Fibroblast of lung (primary cell): ENCODE data around the gene FRMD4A.

Experiments used
- EZH2 ChIP-seq: IDR thresholded peaks from 2 replicates; pipeline ENCODE4 v1.5.1; 2012; ENCODE audit warnings: low read length, control low read depth, mild to moderate bottlenecking; ENCODE audit errors: missing control alignments
- TF ChIP-seq, protein P1 (sequence below), 2 donors: IDR thresholded peaks in 1 of 2; conservative IDR thresholded peaks in 1 of 2; 1 replicate in 1 of 2; 2 replicates in 1 of 2; pipeline ENCODE4 v1.5.1; 2011 to 2012; ENCODE audit warnings: low read length in 2 of 2, control low read depth in 1 of 2, inconsistent platforms in 1 of 2, low read depth in 1 of 2, mild to moderate bottlenecking in 1 of 2

DNA sequence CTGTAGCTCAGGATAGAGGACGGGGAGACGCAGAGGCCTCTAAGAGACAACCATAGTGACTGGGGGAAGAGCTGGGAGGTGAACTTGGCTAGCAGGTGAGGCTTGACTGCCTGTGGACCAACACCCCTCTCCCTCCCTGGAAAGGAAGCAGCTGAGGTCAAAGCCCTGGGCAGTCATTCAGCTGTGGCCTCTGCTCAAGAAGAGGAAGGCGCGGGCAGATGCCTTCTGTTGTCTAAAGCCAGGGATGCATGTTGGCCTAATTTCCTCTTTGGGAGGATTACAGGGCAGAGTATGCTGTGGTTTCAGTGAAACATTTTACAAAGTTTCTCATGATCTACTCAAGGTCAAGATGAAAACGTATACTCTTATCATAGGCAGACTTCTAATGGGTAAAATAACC, 416.8 kb downstream of the FRMD4A start:
- TF ChIP-seq EZH2 = no peak
- TF ChIP-seq, protein P1, sequence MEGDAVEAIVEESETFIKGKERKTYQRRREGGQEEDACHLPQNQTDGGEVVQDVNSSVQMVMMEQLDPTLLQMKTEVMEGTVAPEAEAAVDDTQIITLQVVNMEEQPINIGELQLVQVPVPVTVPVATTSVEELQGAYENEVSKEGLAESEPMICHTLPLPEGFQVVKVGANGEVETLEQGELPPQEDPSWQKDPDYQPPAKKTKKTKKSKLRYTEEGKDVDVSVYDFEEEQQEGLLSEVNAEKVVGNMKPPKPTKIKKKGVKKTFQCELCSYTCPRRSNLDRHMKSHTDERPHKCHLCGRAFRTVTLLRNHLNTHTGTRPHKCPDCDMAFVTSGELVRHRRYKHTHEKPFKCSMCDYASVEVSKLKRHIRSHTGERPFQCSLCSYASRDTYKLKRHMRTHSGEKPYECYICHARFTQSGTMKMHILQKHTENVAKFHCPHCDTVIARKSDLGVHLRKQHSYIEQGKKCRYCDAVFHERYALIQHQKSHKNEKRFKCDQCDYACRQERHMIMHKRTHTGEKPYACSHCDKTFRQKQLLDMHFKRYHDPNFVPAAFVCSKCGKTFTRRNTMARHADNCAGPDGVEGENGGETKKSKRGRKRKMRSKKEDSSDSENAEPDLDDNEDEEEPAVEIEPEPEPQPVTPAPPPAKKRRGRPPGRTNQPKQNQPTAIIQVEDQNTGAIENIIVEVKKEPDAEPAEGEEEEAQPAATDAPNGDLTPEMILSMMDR (conservative IDR thresholded peaks at IDR 0.05 in 1 of 2, IDR thresholded peaks at IDR 0.05 in 1 of 2; ENCODE audit: low read depth in 1 of 2, low read length in 2 of 2) = no peak
